ENCODE data around the gene AMOTL2. TPM values are rescaled to one million over a fixed set of nuclear protein-coding genes. Genes with fewer than 3 reads are reported as not detected.

The AMOTL2 gene
- total and polyA plus RNA-seq, 9 of the 15 experiments (the other 6 are each of a cell fraction or from before 2014, with no cell fraction given): 0.12 to 0.31 TPM; not detected in 7

- ChIA-PET CTCF (ENCODE audit: low intra/inter-chr PET ratio) (no interaction called here), POLR2A (no interaction called here)
- TF ChIP-seq NRF1 (conservative IDR thresholded peaks at IDR 0.05 in 1 of 2, IDR thresholded peaks at IDR 0.05 in 1 of 2) (no peak), LCOR (CRISPR knock-in tag; IDR thresholded peaks at IDR 0.05) (no peak), NFE2 (IDR thresholded peaks at IDR 0.05; ENCODE audit: low read depth) (no peak)
- no peak overlapping the region for H3K4me3 ChIP-seq
- H3K79me2 ChIP-seq (ENCODE audit: control insufficient read depth, insufficient read depth, low read length): no peaks in the 10 kb centered on the region
- peaks cover 0 to 5% of the 10 kb centered on the region in 2 experiments; a peak in 1 of 5 replicates for H3K27me3 ChIP-seq (ENCODE audit: control insufficient read depth in 2 of 2, insufficient read depth in 2 of 2, low read length in 2 of 2)
- H3K4me2 ChIP-seq (ENCODE audit: insufficient read depth, low read length): no peak overlapping the region
- no peak overlapping the region for H3K27ac ChIP-seq (ENCODE audit: extremely low read depth, low read depth, low read length)
- ATAC-seq: no peak
- H3K9me1 ChIP-seq (ENCODE audit: control insufficient read depth, insufficient read depth, low read length): no peaks in the 10 kb centered on the region
- FAIRE-seq: no peak
- intact Hi-C loops (cut with micrococcal nuclease): no loop called here
- no peak overlapping the region for H3K9ac ChIP-seq (ENCODE audit: insufficient read depth in 1 of 2, low read depth in 2 of 2, low read length in 2 of 2)
- 0% methylated on average over 1 of the region's 1 CpG for WGBS (ENCODE audit: insufficient coverage, low coverage, missing lambda C conversion rate)
- no peaks in the 10 kb centered on the region for H3K36me3 ChIP-seq (ENCODE audit: control insufficient read depth, insufficient read depth, low read length)
- no peaks in the 10 kb centered on the region for H4K20me1 ChIP-seq (replicated peaks; ENCODE audit: control insufficient read depth, insufficient read depth, low read length)
- DNase-seq (ENCODE audit: extremely low read depth in 1 of 4, low spot score in 3 of 4): no peak
- BruUV-seq (replicated peaks): no TSS peak
- H3K4me1 ChIP-seq (replicated peaks in 1 of 2; ENCODE audit: control insufficient read depth in 2 of 2, insufficient read depth in 2 of 2, low read length in 2 of 2): no peaks in the 10 kb centered on the region
- no peak overlapping the region for H2AFZ ChIP-seq (ENCODE audit: low read depth, low read length)
- in situ Hi-C loops (cut with MboI): no loop called here
- no peaks in the 10 kb centered on the region for H3K9me3 ChIP-seq (replicated peaks; ENCODE audit: control insufficient read depth, insufficient read depth, low read depth, low read length)
These were observed 33.8 kb downstream of the AMOTL2 start for GRCh38 chr3:134340362-134340981.

- FAIRE-seq: no peak
- BruUV-seq (replicated peaks): no TSS peak
- POLR2A ChIA-PET: no interaction called here
- H3K27ac ChIP-seq (ENCODE audit: extremely low read depth, low read depth, low read length): no peak overlapping the region
- in situ Hi-C loops (cut with MboI) (no loop called here), intact Hi-C loops (cut with micrococcal nuclease) (no loop called here)
- no peak overlapping the region for H3K9ac ChIP-seq (ENCODE audit: insufficient read depth in 1 of 2, low read depth in 2 of 2, low read length in 2 of 2)
- DNase-seq (ENCODE audit: extremely low read depth in 1 of 4, low spot score in 3 of 4): no peak
- no peaks in the 10 kb centered on the region for H3K9me1 ChIP-seq (ENCODE audit: control insufficient read depth, insufficient read depth, low read length)
- H2AFZ ChIP-seq (ENCODE audit: low read depth, low read length): no peak overlapping the region
- 0% methylated on average over 5 of the region's 5 CpGs for WGBS (ENCODE audit: insufficient coverage, low coverage, missing lambda C conversion rate)
- H3K4me1 ChIP-seq (replicated peaks in 1 of 2; ENCODE audit: control insufficient read depth in 2 of 2, insufficient read depth in 2 of 2, low read length in 2 of 2): no peaks in the 10 kb centered on the region
- no peak overlapping the region for H3K4me3 ChIP-seq
- no peaks in the 10 kb centered on the region for H3K9me3 ChIP-seq (replicated peaks; ENCODE audit: control insufficient read depth, insufficient read depth, low read depth, low read length)
- CTCF ChIA-PET (ENCODE audit: low intra/inter-chr PET ratio): no interaction called here
- no peak for ATAC-seq
- H3K4me2 ChIP-seq (ENCODE audit: insufficient read depth, low read length): no peak overlapping the region
- H4K20me1 ChIP-seq (replicated peaks; ENCODE audit: control insufficient read depth, insufficient read depth, low read length): no peaks in the 10 kb centered on the region
- peaks cover 0 to 5% of the 10 kb centered on the region in 2 experiments; a peak in 1 of 5 replicates for H3K27me3 ChIP-seq (ENCODE audit: control insufficient read depth in 2 of 2, insufficient read depth in 2 of 2, low read length in 2 of 2)
- H3K79me2 ChIP-seq (ENCODE audit: control insufficient read depth, insufficient read depth, low read length): no peaks in the 10 kb centered on the region
- H3K36me3 ChIP-seq (ENCODE audit: control insufficient read depth, insufficient read depth, low read length): no peaks in the 10 kb centered on the region
- TF ChIP-seq ZNF518B (CRISPR knock-in tag; IDR thresholded peaks at IDR 0.05) (no peak), ZBTB43 (CRISPR knock-in tag; IDR thresholded peaks at IDR 0.05) (no peak), ZBTB5 (IDR thresholded peaks at IDR 0.05) (no peak), ZNF41 (CRISPR knock-in tag; conservative IDR thresholded peaks at IDR 0.05) (no peak)
These were observed 34.3 kb downstream of the AMOTL2 start for GRCh38 chr3:134339913-134340312.

All from K562 (cell line).